Subcutaneous abdominal adipose tissue (tissue), 5 donors: Measurements from ENCODE around the gene PALB2.

Experiments used
- H3K27ac ChIP-seq: one replicate; pipeline ENCODE4 v1.7.0; 2013; ENCODE audit warnings: low read depth, mild to moderate bottlenecking, inconsistent platforms, low read length, moderate library complexity
- H3K27me3 ChIP-seq, 5 donors: one replicate each; pipeline ENCODE4 v1.7.0; 2013; ENCODE audit warnings: low read length in 5 of 5, inconsistent platforms in 1 of 5; ENCODE audit not compliant: control insufficient read depth in 5 of 5, insufficient read depth in 4 of 5
- H3K36me3 ChIP-seq, 5 donors: one replicate each; pipeline ENCODE4 v1.7.0; 2013; ENCODE audit warnings: low read length in 5 of 5; ENCODE audit not compliant: control insufficient read depth in 5 of 5, insufficient read depth in 5 of 5
- H3K4me1 ChIP-seq, 5 donors: one replicate each; pipeline ENCODE4 v1.7.0; 2013; ENCODE audit warnings: low read length in 5 of 5, mild to moderate bottlenecking in 3 of 5, moderate library complexity in 1 of 5; ENCODE audit not compliant: control insufficient read depth in 5 of 5, insufficient read depth in 5 of 5
- H3K4me3 ChIP-seq, 5 donors: one replicate each; pipeline ENCODE4 v1.7.0; 2013; ENCODE audit warnings: low read length in 5 of 5, low read depth in 1 of 5
- H3K9ac ChIP-seq, 5 donors: one replicate each; pipeline ENCODE4 v1.7.0; 2013; ENCODE audit warnings: low read length in 5 of 5, mild to moderate bottlenecking in 4 of 5, moderate library complexity in 3 of 5
- H3K9me3 ChIP-seq, 5 donors: one replicate each; pipeline ENCODE4 v1.7.0; 2013; ENCODE audit warnings: low read length in 5 of 5; ENCODE audit not compliant: control insufficient read depth in 5 of 5
- donor health status: healthy.
- donor health status: healthy.
- donor health status: healthy.
- donor health status: healthy.
- donor health status: healthy.

Gene PALB2

GRCh38 chr16:23676924-23677480, 35.9 kb upstream of the PALB2 start:
- Histone ChIP-seq H3K36me3 (peaks cover 0 to 36% (median 17%) of the 10 kb centered on the region in 5 donors), H3K27ac (no peak overlapping the region), H3K9me3 (no peaks in the 10 kb centered on the region), H3K9ac (no peak overlapping the region), H3K4me1 (peaks cover 0 to 16% (median 15%) of the 10 kb centered on the region in 5 donors), H3K4me3 (no peak overlapping the region), H3K27me3 (no peaks in the 10 kb centered on the region)

GRCh38 chr16:23673971-23674614, 33.0 kb upstream of the PALB2 start:
- H3K4me1 ChIP-seq, result peaks cover 0 to 12% (median 11%) of the 10 kb centered on the region in 5 donors
- no peak overlapping the region for H3K27ac ChIP-seq
- no peaks in the 10 kb centered on the region for H3K27me3 ChIP-seq
- no peak overlapping the region for H3K9ac ChIP-seq
- H3K9me3 ChIP-seq, result no peaks in the 10 kb centered on the region
- H3K4me3 ChIP-seq, result no peak overlapping the region
- peaks cover 2 to 45% (median 29%) of the 10 kb centered on the region in 5 donors for H3K36me3 ChIP-seq

GRCh38 chr16:23670137-23670776, 29.1 kb upstream of the PALB2 start:
- Histone ChIP-seq H3K9ac (no peak overlapping the region), H3K27ac (no peak overlapping the region), H3K4me3 (no peak overlapping the region), H3K9me3 (no peaks in the 10 kb centered on the region), H3K27me3 (no peaks in the 10 kb centered on the region), H3K36me3 (peaks cover 28 to 77% (median 62%) of the 10 kb centered on the region in 5 donors), H3K4me1 (no peaks in the 10 kb centered on the region)

GRCh38 chr16:23668873-23669272, 27.8 kb upstream of the PALB2 start:
- no peaks in the 10 kb centered on the region for H3K9me3 ChIP-seq
- no peaks in the 10 kb centered on the region for H3K27me3 ChIP-seq
- no peak overlapping the region for H3K9ac ChIP-seq
- no peak overlapping the region for H3K4me3 ChIP-seq
- no peak overlapping the region for H3K27ac ChIP-seq
- no peaks in the 10 kb centered on the region for H3K4me1 ChIP-seq
- peaks cover 37 to 86% (median 76%) of the 10 kb centered on the region in 5 donors for H3K36me3 ChIP-seq

- H3K9ac ChIP-seq, result no peak overlapping the region
- H3K27me3 ChIP-seq, result no peaks in the 10 kb centered on the region
- H3K4me1 ChIP-seq, result no peaks in the 10 kb centered on the region
- H3K9me3 ChIP-seq, result no peaks in the 10 kb centered on the region
- H3K4me3 ChIP-seq, result no peak overlapping the region
- H3K36me3 ChIP-seq, result peaks cover 38 to 91% (median 80%) of the 10 kb centered on the region in 5 donors
- H3K27ac ChIP-seq, result no peak overlapping the region
Observed at GRCh38 chr16:23668225-23668624, 27.1 kb upstream of the PALB2 start.

GRCh38 chr16:23667355-23667659, 26.2 kb upstream of the PALB2 start:
- Histone ChIP-seq H3K9ac (no peak overlapping the region), H3K27me3 (no peaks in the 10 kb centered on the region), H3K9me3 (no peaks in the 10 kb centered on the region), H3K27ac (no peak overlapping the region), H3K4me3 (no peak overlapping the region), H3K36me3 (peaks cover 47 to 96% (median 88%) of the 10 kb centered on the region in 5 donors), H3K4me1 (no peaks in the 10 kb centered on the region)

- Histone ChIP-seq H3K27me3 (no peaks in the 10 kb centered on the region), H3K9ac (no peak overlapping the region), H3K4me1 (no peaks in the 10 kb centered on the region), H3K27ac (no peak overlapping the region), H3K9me3 (no peaks in the 10 kb centered on the region), H3K4me3 (no peak overlapping the region), H3K36me3 (peaks cover 50 to 96% (median 90%) of the 10 kb centered on the region in 5 donors)
Observed at GRCh38 chr16:23666571-23667354, 25.7 kb upstream of the PALB2 start.

GRCh38 chr16:23663918-23664317, 22.8 kb upstream of the PALB2 start:
- Histone ChIP-seq H3K4me3 (no peak overlapping the region), H3K27me3 (no peaks in the 10 kb centered on the region), H3K27ac (no peak overlapping the region), H3K9me3 (no peaks in the 10 kb centered on the region), H3K4me1 (no peaks in the 10 kb centered on the region), H3K36me3 (peaks cover 71 to 99% (median 92%) of the 10 kb centered on the region in 5 donors), H3K9ac (no peak overlapping the region)

GRCh38 chr16:23651943-23652468, 10.9 kb upstream of the PALB2 start:
- peaks cover 11 to 31% (median 16%) of the 10 kb centered on the region in 5 donors for H3K36me3 ChIP-seq
- H3K9me3 ChIP-seq, result no peaks in the 10 kb centered on the region
- H3K27me3 ChIP-seq, result no peaks in the 10 kb centered on the region
- H3K4me3 ChIP-seq, result no peak overlapping the region
- H3K9ac ChIP-seq, result no peak overlapping the region
- H3K27ac ChIP-seq, result no peak overlapping the region
- H3K4me1 ChIP-seq, result no peaks in the 10 kb centered on the region
